ENCODE measurements around the gene BHLHE23.

Gene BHLHE23

GRCh38 chr20:63007646-63008488 lies 1.1 kb upstream of the BHLHE23 start:
- peak; percentile 3 for DNase-seq

GRCh38 chr20:63007360-63007645 lies 539 bp upstream of the BHLHE23 start:
- no peak for DNase-seq

DNA sequence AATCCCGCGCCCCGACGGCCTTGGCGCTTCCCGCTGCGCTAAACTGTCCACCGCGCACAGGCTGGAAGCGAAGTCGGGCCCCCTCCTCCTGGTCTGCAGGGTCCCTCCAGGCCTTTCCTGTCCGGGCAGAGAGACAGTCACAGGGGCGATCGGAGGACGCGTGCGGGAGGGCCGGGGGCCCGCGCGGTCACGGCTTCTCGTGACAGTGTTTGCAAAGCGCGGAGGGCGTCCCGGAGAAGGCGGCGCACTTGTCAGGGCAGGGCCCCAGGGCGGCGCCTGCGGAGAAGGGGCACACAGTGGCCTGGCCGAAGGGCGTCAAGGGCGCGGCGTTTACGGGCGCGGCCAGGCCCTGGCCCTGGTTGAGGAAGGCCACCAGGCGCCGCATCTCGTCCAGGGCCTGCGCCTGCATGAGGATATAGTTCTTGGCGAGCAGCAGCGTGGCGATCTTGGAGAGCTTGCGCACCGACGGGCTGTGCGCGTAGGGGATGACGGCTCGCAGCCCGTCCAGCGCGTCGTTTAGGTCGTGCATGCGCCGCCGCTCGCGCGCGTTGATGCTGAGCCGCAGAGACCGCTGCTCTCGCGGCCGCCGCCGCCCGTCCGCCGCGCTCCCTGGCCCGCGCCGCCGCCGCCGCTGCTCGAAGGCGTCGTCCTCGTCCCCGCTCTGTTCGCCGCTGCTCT lies 763 bp downstream of the BHLHE23 start:
- no peak for DNase-seq

- DNase-seq, result no peak
Observed at GRCh38 chr20:63005365-63005861, 1.4 kb downstream of the BHLHE23 start.

DNA sequence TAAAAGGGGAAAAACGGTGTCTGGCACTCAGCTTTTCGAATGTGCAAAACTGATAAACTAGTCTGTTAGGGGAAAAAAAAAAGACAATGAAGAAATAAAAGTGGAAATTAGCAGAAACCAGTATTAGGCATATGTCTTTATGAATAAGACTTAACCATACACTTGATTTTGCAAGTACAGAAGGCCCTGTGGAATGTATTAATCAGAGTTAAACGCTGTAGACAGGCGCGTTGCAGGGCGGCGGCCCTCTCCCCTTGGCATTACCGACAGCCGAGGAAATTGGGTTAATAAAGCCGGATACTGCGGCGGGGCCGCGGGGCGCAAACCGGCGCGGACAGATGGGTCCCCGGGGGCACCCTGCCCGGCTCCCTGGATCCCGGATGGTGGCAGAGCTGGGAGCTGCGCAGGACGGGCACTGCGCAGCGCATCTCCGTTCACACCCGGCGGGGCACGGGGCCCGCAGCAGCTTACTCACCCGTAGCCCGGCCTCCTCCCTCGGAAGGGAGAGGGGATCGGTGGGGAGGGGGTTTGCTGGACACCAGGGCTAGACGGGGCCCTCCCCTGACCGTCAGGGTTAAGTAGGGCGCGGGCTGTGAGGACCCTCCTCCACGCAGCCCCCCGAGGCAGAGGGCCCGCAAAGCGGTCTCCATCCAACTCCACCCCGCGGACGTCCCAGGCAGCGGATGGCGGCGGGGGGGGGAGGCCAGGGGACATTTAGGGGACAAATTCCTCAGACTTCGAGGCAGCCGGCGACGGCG lies 2.0 kb downstream of the BHLHE23 start:
- no peak for DNase-seq

- no peak for DNase-seq
Observed at GRCh38 chr20:63003546-63003945, 3.2 kb downstream of the BHLHE23 start.

DNA sequence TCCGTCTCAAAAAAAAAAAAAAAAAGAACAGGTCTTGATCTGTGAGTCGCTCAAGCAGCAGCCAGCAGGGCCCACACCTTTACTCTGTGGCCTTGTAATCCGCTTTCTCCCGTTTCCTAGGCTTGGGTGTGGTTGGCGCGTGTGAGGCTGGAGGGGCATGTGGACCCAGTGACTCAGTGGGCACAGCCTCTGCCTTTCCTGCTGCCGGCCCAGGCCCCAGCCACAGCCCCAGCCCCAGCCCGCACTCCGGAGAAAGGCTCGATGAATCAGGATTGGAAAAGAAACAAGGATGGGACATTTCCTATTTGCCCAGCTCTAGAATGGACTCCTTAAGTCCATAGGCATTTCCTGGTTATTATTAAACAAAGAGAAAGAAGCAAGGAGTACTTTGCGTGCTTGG lies 4.3 kb downstream of the BHLHE23 start:
- DNase-seq, result no peak

GRCh38 chr20:63000958-63001357 lies 5.8 kb downstream of the BHLHE23 start:
- DNase-seq, result no peak

- DNase-seq, result no peak
Observed at GRCh38 chr20:63000036-63000435, 6.7 kb downstream of the BHLHE23 start.

DNA sequence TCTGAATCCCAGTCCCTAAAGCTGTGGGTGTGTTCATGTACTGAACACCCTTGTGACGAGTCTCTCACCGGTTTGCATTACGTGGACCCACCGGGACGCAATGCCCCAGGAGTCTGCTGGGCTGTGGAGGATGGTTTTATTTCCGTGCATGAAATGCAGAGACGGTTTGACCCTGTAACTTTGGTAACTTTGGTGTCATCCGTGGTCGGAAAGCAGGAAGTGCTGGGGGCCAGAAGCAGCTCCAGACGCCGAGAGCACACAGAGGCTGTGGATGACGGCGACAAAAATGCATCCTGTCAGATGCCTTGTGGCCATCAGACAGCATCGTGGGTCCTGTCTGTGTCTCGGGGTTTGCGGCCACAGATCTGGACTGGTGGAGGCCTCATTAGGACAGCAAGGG lies 7.2 kb downstream of the BHLHE23 start:
- no peak for DNase-seq

GRCh38 chr20:62998449-62998848 lies 8.3 kb downstream of the BHLHE23 start:
- DNase-seq, result no peak

GRCh38 chr20:62997417-62998035 lies 9.2 kb downstream of the BHLHE23 start:
- no peak for DNase-seq

GRCh38 chr20:62996596-62996982 lies 10.2 kb downstream of the BHLHE23 start:
- DNase-seq, result no peak

GRCh38 chr20:62995898-62996595 lies 10.7 kb downstream of the BHLHE23 start:
- DNase-seq, result no peak

- DNase-seq, result no peak
Observed at GRCh38 chr20:62995481-62995880, 11.3 kb downstream of the BHLHE23 start.

- no peak for DNase-seq
Observed at GRCh38 chr20:62994869-62995281, 11.9 kb downstream of the BHLHE23 start.

DNA sequence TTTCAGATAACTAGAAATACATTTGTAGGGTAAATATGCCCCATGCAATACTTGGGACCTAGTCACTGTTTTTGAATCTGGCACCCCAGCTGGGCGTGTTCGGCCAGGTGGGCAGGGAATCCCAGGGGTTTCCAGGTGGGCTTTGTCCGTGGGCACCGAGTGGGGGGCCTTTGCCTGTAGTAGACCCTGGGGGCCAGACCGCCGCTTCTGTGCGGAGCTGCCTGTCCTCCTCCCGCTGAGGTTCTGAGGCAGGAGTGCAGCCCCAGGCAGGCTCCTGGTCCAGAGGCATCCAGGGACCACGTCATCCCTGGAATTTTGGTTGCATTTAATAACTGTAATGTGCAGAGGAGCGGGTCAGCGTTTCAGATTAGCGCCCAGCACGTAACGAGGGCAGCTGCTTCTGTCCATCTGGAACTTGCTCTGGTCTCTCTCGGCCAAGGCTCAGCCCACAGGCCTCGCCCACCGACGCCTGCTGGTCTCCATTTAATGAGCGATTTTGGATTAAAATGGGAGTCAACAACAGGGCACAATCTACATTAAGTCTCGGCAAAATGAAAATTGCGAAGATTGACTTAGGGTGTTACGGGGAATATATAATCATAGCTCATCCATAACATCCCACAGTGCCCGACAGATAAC lies 12.8 kb downstream of the BHLHE23 start:
- DNase-seq, result no peak

DNA sequence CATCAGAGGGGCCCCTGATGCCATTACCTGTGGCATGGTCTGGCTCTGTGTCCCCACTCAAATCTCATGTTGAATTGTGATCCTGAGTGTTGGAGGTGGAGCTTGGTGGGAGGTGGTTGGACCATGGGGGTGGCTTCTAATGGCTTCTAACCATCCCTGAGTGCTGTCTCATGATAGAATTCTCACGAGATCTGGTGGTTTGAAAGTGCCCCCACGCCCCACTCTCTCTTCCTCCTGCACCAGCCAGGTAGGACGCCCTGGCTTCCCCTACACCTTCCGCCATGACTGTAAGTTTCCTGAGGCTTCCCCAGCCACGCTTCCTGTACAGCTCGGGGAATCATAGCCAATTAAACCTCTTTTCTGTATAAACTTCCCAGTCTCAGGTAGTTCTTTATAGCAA lies 14.9 kb downstream of the BHLHE23 start:
- DNase-seq, result no peak

DNA sequence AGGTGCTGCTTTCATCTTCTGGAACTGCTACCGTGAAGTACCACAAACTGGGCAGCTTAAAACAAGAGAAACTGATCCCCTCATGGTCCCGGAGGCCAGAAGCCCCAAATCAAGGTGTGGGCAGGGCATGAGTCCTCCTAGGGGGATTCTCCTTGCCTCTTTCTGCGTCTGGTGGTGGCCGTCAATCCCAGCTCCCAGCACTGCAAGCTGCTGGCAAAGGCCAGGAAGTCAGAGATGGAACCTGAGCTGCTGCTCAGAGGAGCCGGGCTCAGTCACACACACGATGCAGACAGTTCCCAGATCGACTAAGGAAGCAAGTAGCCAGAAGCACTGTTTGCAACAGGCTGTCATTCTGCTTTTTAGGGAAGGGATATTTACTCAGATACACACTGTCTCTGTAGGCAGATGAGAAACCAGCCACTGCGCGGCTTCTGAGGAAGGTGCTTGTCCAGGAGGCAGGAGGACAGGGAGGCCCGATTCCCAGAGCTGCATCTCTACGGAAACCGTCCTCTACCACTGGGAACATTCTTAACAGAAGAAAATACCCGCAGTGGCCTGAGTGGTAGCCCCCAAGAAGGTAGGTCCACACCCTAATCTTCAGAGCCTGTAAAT lies 15.5 kb downstream of the BHLHE23 start:
- DNase-seq, result no peak

DNA sequence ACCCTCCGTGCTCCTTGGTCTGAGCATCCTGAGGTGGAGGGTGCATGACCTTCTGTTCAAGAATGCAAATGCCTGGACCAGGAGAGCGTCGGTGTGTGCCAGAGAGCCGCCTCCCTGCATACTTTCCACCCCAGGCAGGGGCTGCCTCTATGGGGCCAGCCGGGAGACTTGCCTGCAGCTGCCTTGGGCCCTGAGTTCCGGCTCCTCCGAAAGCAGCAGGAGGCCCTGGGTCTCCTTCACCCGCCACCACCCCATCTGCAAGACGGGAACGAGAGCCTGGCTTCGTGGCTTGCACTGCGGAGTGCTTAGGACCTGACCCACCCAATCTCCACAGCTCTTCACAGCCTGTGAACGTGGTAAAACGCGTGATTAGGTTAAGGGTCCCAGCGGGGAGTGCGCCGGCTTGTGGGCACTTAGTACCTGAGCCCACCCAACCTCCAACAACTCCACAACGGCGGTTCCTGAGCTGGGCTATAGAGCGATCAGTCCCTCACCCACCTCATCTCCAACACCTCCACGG lies 16.4 kb downstream of the BHLHE23 start:
- DNase-seq, result no peak

DNA sequence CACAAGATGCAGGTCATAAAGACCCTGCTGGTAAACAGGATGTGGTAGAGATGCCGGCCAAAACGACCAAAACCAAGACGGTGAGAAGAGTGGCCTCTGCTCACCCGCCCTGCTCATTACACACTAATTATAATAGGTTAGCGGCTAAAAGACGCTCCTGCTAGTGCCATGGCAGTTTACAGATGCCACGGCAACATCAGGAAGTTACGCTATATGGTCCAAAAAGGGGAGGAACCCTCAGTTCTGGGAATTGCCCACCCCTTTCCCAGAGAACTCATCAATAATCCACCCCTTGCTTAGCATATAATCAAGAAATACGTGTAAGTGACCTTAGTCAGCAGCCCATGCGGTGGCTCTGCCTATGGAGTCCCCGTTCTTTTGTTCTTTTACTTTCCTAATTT lies 17.6 kb downstream of the BHLHE23 start:
- DNase-seq, result no peak
